ENCODE data around the gene SRSF11. TPM values are rescaled to one million over a fixed set of nuclear protein-coding genes. Genes with fewer than 3 reads are reported as not detected.

SRSF11 gene
- total and polyA plus RNA-seq, 2 donors from 2014 or later: 58.9 to 135 TPM

Other genes with a start within 250 kb of the SRSF11 start
- gene LRRC40, start 15.8 kb upstream of the SRSF11 start, total RNA-seq: 13.3 TPM
- 7.5 TPM for gene LRRC40, start 15.8 kb upstream of the SRSF11 start, polyA plus RNA-seq (ENCODE audit: insufficient read depth, low read depth, low replicate concordance)
- 23.4 TPM for gene ANKRD13C, start 133.3 kb downstream of the SRSF11 start, total RNA-seq
- gene ANKRD13C, start 133.3 kb downstream of the SRSF11 start, polyA plus RNA-seq (ENCODE audit: insufficient read depth, low read depth, low replicate concordance): 8.4 TPM
- 6.5 TPM for gene CTH, start 189.9 kb downstream of the SRSF11 start, total RNA-seq
- 7.5 TPM for gene CTH, start 189.9 kb downstream of the SRSF11 start, polyA plus RNA-seq (ENCODE audit: insufficient read depth, low read depth, low replicate concordance)

Measured in kidney (tissue), 2 donors.